GM23338 (cell line): ENCODE measurements around the gene MND1. TPM values are rescaled to one million over a fixed set of nuclear protein-coding genes. Genes with fewer than 3 reads are reported as not detected.

Experiments
- ATAC-seq: fragments of 200-7000 bp; cut with Tn5 transposase; 3 replicates; pipeline ENCODE4 v1.9.1; 2020
- DNase-seq: peaks from one replicate; pipeline ENCODE4 v3.0.0-alpha.2; 2015; ENCODE audit warnings: low spot score
- H2AFZ ChIP-seq: fragments of 200-600 bp; sonication (generic); 2 replicates; pipeline ENCODE4 v1.8.0; 2016; ENCODE audit warnings: antibody characterized with exemption, mild to moderate bottlenecking, moderate library complexity
- H3F3A ChIP-seq: fragments of 200-600 bp; sonication (generic); replicated peaks from 2 replicates; pipeline ENCODE4 v1.8.0; 2017; ENCODE audit warnings: antibody characterized with exemption, mixed run types, low read depth
- H3K27ac ChIP-seq: fragments of 200-600 bp; sonication (generic); 2 replicates; pipeline ENCODE4 v1.6.1; 2016; ENCODE audit warnings: low read depth
- H3K27me3 ChIP-seq: fragments of 200-600 bp; sonication (generic); 2 replicates; pipeline ENCODE4 v1.8.0; 2016; ENCODE audit warnings: mild to moderate bottlenecking, mixed run types, moderate library complexity; ENCODE audit not compliant: insufficient read depth
- H3K36me3 ChIP-seq: fragments of 200-600 bp; sonication (generic); 2 replicates; pipeline ENCODE4 v1.8.0; 2016; ENCODE audit warnings: mild to moderate bottlenecking; ENCODE audit not compliant: insufficient read depth
- H3K4me1 ChIP-seq: fragments of 200-600 bp; sonication (generic); 2 replicates; pipeline ENCODE4 v1.8.0; 2016; ENCODE audit warnings: mild to moderate bottlenecking, moderate library complexity; ENCODE audit not compliant: insufficient read depth
- H3K4me2 ChIP-seq: fragments of 200-600 bp; sonication (generic); 2 replicates; pipeline ENCODE4 v1.7.1; 2017; ENCODE audit warnings: mixed run types
- H3K4me3 ChIP-seq: fragments of 200-600 bp; sonication (generic); 2 replicates; pipeline ENCODE4 v1.6.1; 2016; ENCODE audit warnings: mixed run types
- H3K79me2 ChIP-seq: fragments of 200-600 bp; sonication (generic); replicated peaks from 2 replicates; pipeline ENCODE4 v1.8.0; 2017; ENCODE audit warnings: mild to moderate bottlenecking; ENCODE audit not compliant: insufficient read depth
- H3K9me2 ChIP-seq: fragments of 200-600 bp; sonication (generic); 2 replicates; pipeline ENCODE4 v1.8.0; 2017; ENCODE audit not compliant: insufficient read depth
- H4K20me1 ChIP-seq: fragments of 200-600 bp; sonication (generic); replicated peaks from 2 replicates; pipeline ENCODE4 v1.8.0; 2017; ENCODE audit warnings: mild to moderate bottlenecking; ENCODE audit not compliant: insufficient read depth
- H3K27ac Mint-ChIP-seq: 2 replicates; pipeline ENCODE4 v1.8.0; 2020; ENCODE audit warnings: inconsistent platforms, mild to moderate bottlenecking, moderate library complexity, mixed read lengths
- H3K27me3 Mint-ChIP-seq: 3 replicates; pipeline ENCODE4 v1.8.0; 2022; ENCODE audit warnings: low read depth, mild to moderate bottlenecking, moderate library complexity, mixed read lengths, inconsistent platforms; ENCODE audit not compliant: insufficient read depth, poor library complexity
- H3K36me3 Mint-ChIP-seq: 3 replicates; pipeline ENCODE4 v1.8.0; 2021; ENCODE audit warnings: low read depth, mild to moderate bottlenecking, inconsistent platforms, moderate library complexity, mixed read lengths
- H3K4me1 Mint-ChIP-seq: 3 replicates; pipeline ENCODE4 v1.8.0; 2020; ENCODE audit warnings: mild to moderate bottlenecking, inconsistent platforms, mixed read lengths
- H3K4me3 Mint-ChIP-seq: 3 replicates; pipeline ENCODE4 v1.8.0; 2021; ENCODE audit warnings: moderate library complexity, mild to moderate bottlenecking, inconsistent platforms, mixed read lengths
- H3K9me3 Mint-ChIP-seq: 3 replicates; pipeline ENCODE4 v1.8.0; 2020; ENCODE audit warnings: moderate library complexity, mild to moderate bottlenecking, inconsistent platforms, mixed read lengths
- CREB1 ChIP-seq: fragments of 250-450 bp; sonication (Bioruptor Pico); IDR thresholded peaks from 2 replicates; pipeline ENCODE4 v1.5.0; 2020; ENCODE audit warnings: low read depth, mild to moderate bottlenecking, moderate library complexity
- EZH2phosphoT487 ChIP-seq: fragments of 200-600 bp; sonication (generic); IDR thresholded peaks from one replicate; pipeline ENCODE4 v1.8.1; 2018; ENCODE audit warnings: antibody characterized with exemption; ENCODE audit not compliant: unreplicated experiment
- JUNB ChIP-seq: IDR thresholded peaks from one replicate; pipeline ENCODE4 v1.6.1; 2016; ENCODE audit warnings: antibody characterized with exemption; ENCODE audit not compliant: unreplicated experiment
- STAT1 ChIP-seq: IDR thresholded peaks from one replicate; pipeline ENCODE4 v1.6.1; 2016; ENCODE audit warnings: antibody characterized with exemption; ENCODE audit not compliant: unreplicated experiment
- ZNF331 ChIP-seq: fragments of 250-450 bp; sonication (Bioruptor Pico); IDR thresholded peaks from 2 replicates; pipeline ENCODE4 v1.5.0; 2020; ENCODE audit warnings: low read depth, mild to moderate bottlenecking, moderate library complexity
- polyA plus RNA-seq: library from polyadenylated mRNA; unstranded; fragments of >200 nt; fragmentation: Nextera tagmentation; extraction: Ambion mirVana; gene quantifications from 2 replicates; pipeline ENCODE4 v1.2.1, GENCODE V29; 2016
- total RNA-seq: library from RNA; depleted of rRNA; stranded (reverse); fragments of >200 nt; shearing (Covaris generic); gene quantifications from 2 replicates; pipeline ENCODE4 v1.2.3, GENCODE V29; 2014
- TF ChIP-seq, protein P1 (sequence below), 2 experiments: fragments of 200-600 bp in 1 of 2; sonication (generic) in 1 of 2; conservative IDR thresholded peaks; 2 replicates each; pipeline versions ENCODE4 v1.5.1 to v1.6.1; 2016 to 2017; ENCODE audit warnings: antibody characterized with exemption in 2 of 2, low read depth in 2 of 2, mild to moderate bottlenecking in 2 of 2, moderate library complexity in 1 of 2
- TF ChIP-seq, protein P2 (sequence below): IDR thresholded peaks from one replicate; pipeline ENCODE4 v1.6.1; 2018; ENCODE audit warnings: antibody characterized with exemption; ENCODE audit not compliant: unreplicated experiment

The MND1 gene
- total and polyA plus RNA-seq, 2 experiments from 2014 or later = 22.5 to 63.5 TPM

DNA sequence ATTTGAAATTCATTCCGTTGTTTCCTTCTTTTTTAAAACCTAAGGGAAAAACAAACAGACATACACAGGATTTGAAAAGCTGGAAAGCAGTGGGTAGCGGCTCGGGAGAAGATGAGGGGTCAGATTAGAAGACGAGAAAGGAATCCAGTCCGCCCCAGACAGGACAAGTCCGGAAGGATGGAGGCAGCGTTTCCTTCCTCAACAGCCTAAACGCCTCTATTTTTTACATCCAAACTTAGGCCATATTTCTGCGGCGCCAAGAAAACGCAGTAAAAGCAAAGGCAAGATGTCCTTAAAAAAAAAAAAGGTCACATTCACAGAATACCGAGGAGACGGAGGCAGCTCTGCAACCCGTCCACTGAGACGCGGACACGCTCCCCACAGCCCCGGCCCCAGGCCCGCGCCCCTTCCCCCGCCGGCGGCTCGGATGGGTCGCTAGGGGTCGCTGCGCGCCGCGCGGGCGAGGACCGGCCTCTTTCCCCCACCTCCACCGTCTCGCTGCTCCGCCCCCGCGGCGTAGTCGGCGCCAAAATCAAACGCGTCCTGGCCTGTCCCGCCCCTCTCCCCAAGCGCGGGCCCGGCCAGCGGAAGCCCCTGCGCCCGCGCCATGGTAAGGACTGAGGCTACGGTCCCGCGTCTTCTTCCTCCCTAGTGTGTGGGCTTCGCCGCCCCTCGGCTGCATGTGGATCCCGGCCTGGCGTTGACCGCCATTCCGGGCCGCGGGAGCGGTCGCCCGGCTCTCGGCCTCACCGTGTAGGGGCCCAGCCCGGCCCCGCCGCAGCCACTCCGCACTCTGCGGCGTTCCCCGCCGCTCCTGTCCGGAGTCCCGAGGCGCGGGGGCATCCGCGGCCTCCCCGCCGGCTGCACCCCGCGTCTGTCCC is at the start of gene MND1 (continued):
- TF ChIP-seq, protein P1, sequence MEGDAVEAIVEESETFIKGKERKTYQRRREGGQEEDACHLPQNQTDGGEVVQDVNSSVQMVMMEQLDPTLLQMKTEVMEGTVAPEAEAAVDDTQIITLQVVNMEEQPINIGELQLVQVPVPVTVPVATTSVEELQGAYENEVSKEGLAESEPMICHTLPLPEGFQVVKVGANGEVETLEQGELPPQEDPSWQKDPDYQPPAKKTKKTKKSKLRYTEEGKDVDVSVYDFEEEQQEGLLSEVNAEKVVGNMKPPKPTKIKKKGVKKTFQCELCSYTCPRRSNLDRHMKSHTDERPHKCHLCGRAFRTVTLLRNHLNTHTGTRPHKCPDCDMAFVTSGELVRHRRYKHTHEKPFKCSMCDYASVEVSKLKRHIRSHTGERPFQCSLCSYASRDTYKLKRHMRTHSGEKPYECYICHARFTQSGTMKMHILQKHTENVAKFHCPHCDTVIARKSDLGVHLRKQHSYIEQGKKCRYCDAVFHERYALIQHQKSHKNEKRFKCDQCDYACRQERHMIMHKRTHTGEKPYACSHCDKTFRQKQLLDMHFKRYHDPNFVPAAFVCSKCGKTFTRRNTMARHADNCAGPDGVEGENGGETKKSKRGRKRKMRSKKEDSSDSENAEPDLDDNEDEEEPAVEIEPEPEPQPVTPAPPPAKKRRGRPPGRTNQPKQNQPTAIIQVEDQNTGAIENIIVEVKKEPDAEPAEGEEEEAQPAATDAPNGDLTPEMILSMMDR (conservative IDR thresholded peaks at IDR 0.05; ENCODE audit: low read depth in 2 of 2) = peak; percentile 75 to 88

DNA sequence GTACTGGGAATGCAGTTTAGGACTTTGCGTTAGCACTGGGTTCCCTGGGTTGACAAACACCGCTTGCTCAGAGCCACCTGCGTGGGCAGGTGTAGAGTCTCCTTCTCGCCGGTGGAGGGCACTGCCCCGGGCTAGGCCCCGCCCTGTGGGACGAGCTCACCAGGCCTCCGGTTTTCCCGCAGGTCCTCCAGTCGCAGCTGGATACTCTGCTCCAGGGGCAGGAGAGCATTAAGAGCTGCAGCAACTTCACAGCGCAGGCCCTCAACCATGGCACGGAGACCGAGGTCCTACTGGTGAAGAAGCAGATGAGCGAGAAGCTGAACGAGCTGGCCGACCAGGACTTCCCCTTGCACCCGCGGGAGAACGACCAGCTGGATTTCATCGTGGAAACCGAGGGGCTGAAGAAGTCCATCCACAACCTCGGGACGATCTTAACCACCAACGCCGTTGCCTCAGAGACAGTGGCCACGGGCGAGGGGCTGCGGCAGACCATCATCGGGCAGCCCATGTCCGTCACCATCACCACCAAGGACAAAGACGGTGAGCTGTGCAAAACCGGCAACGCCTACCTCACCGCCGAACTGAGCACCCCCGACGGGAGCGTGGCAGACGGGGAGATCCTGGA is 49.2 kb upstream of the MND1 start:
- H3K9me3 Mint-ChIP-seq = peaks cover 40% of the 10 kb centered on the region
- ATAC-seq = peak; percentile 65
- peaks cover 17% of the 10 kb centered on the region for H3K4me1 Mint-ChIP-seq
- Histone ChIP-seq H4K20me1 (0 out of 2 replicates have a peak, but pooled peaks cover 7% of the 10 kb centered on the region), H3K9me2 (peaks cover 11% of the 10 kb centered on the region; the same call in 1 of the 2 replicates), H3K79me2 (no peaks in the 10 kb centered on the region), H3K4me3 (no peak overlapping the region), H3F3A (no peaks in the 10 kb centered on the region), H3K4me2 (no peak overlapping the region), H3K27me3 (no peaks in the 10 kb centered on the region), H3K4me1 (no peaks in the 10 kb centered on the region), H3K27ac (no peak overlapping the region), H3K36me3 (peaks cover 20% of the 10 kb centered on the region), H2AFZ (no peak overlapping the region)
- peak; percentile 11 for DNase-seq
- TF ChIP-seq CREB1 (CRISPR knock-in tag) (no peak), JUNB (no peak)
- TF ChIP-seq, protein P1 (conservative IDR thresholded peaks at IDR 0.05; ENCODE audit: low read depth in 2 of 2) = peak in 1 of 2 experiments; percentile 26; a peak in 2 of 4 replicates
- no peak overlapping the region for H3K27ac Mint-ChIP-seq
- no peak overlapping the region for H3K4me3 Mint-ChIP-seq
- peaks cover 3% of the 10 kb centered on the region for H3K27me3 Mint-ChIP-seq
- H3K36me3 Mint-ChIP-seq = peaks cover 82% of the 10 kb centered on the region

DNA sequence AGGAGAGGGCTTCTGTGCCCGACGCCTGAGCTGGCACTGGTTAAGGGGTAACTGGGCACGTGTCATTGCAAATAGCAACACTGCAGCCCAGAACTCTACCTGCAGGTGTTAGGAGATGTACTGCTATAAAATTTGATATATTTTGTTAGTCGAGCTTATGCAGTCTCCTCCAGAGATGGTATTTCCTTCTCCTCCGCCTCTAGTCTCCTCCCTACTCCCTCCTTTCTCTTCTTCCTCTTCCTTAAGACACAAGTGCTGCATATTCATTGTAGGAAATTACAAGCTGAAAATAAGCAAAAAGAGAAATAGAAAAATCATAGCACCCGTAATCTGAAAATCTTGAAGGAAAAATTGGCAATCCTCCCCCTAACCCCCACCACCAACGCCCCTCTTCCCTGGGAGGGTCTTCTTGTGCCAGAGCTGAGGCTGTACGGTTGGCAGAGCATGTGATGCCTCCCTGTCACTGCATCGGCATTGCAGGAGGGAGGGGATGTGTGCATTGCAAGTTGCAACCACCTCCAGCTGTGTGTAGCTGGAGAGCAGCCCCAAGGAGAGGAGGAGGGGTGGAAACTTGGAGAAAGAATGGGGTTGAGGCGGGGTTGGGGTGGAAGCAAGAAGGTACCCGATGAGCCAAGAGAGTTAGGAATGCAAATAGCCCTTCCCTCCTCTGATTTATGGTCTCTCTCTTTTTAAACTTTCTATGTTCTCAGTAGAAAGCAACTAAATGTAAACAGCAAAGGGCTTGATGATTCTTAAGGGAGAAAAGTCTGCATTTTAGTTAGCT is 48.3 kb upstream of the MND1 start:
- ATAC-seq = peak; percentile 70
- H3K36me3 ChIP-seq = peaks cover 22% of the 10 kb centered on the region
- no peak overlapping the region for H3K4me2 ChIP-seq
- peaks cover 17% of the 10 kb centered on the region for H3K4me1 Mint-ChIP-seq
- peaks cover 3% of the 10 kb centered on the region for H3K27me3 Mint-ChIP-seq
- peaks cover 11% of the 10 kb centered on the region; the same call in 1 of the 2 replicates for H3K9me2 ChIP-seq
- no peak overlapping the region for H3K27ac Mint-ChIP-seq
- H3K4me1 ChIP-seq = no peaks in the 10 kb centered on the region
- H3K79me2 ChIP-seq = peaks cover 2% of the 10 kb centered on the region; the same call in 1 of the 2 replicates
- H3K4me3 Mint-ChIP-seq = no peak overlapping the region; the same call in 2 of the 3 replicates
- H4K20me1 ChIP-seq = 0 out of 2 replicates have a peak, but pooled peaks cover 7% of the 10 kb centered on the region
- no peak overlapping the region for H3K27ac ChIP-seq
- peaks cover 88% of the 10 kb centered on the region for H3K36me3 Mint-ChIP-seq
- H3K9me3 Mint-ChIP-seq = peaks cover 45% of the 10 kb centered on the region
- no peaks in the 10 kb centered on the region for H3K27me3 ChIP-seq
- H3F3A ChIP-seq = no peaks in the 10 kb centered on the region
- no peak overlapping the region for H3K4me3 ChIP-seq
- no peak overlapping the region for H2AFZ ChIP-seq
- DNase-seq = no peak
- TF ChIP-seq STAT1 = no peak
- no peak for TF ChIP-seq ZNF331 (CRISPR knock-in tag)
- TF ChIP-seq EZH2phosphoT487 = no peak
- TF ChIP-seq, protein P2, sequence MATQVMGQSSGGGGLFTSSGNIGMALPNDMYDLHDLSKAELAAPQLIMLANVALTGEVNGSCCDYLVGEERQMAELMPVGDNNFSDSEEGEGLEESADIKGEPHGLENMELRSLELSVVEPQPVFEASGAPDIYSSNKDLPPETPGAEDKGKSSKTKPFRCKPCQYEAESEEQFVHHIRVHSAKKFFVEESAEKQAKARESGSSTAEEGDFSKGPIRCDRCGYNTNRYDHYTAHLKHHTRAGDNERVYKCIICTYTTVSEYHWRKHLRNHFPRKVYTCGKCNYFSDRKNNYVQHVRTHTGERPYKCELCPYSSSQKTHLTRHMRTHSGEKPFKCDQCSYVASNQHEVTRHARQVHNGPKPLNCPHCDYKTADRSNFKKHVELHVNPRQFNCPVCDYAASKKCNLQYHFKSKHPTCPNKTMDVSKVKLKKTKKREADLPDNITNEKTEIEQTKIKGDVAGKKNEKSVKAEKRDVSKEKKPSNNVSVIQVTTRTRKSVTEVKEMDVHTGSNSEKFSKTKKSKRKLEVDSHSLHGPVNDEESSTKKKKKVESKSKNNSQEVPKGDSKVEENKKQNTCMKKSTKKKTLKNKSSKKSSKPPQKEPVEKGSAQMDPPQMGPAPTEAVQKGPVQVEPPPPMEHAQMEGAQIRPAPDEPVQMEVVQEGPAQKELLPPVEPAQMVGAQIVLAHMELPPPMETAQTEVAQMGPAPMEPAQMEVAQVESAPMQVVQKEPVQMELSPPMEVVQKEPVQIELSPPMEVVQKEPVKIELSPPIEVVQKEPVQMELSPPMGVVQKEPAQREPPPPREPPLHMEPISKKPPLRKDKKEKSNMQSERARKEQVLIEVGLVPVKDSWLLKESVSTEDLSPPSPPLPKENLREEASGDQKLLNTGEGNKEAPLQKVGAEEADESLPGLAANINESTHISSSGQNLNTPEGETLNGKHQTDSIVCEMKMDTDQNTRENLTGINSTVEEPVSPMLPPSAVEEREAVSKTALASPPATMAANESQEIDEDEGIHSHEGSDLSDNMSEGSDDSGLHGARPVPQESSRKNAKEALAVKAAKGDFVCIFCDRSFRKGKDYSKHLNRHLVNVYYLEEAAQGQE = no peak
- TF ChIP-seq CREB1 (CRISPR knock-in tag) = no peak
